ENCODE measurements around the gene CTDSPL.

Gene CTDSPL

GRCh38 chr3:38011111-38011510, 149.4 kb downstream of the CTDSPL start:
- Histone ChIP-seq H3K79me2 (ENCODE audit: control insufficient read depth, insufficient read depth, low read length, unreplicated experiment) (no peaks in the 10 kb centered on the region), H3K4me1 (ENCODE audit: control insufficient read depth, insufficient read depth, low read length, unreplicated experiment) (no peaks in the 10 kb centered on the region), H3K27me3 (ENCODE audit: insufficient read depth, low read length) (no peaks in the 10 kb centered on the region), H3K4me3 (ENCODE audit: low read depth, low read length) (no peak overlapping the region), H3K36me3 (ENCODE audit: insufficient read depth, low read length) (peaks cover 18% of the 10 kb centered on the region), H3K27ac (ENCODE audit: low read depth, low read length) (no peak overlapping the region), H2AFZ (ENCODE audit: low read length, unreplicated experiment) (no peak overlapping the region)

GRCh38 chr3:38015485-38015884, 153.8 kb downstream of the CTDSPL start:
- H3K4me3 ChIP-seq (ENCODE audit: low read depth, low read length) = no peak overlapping the region
- no peak overlapping the region for H2AFZ ChIP-seq (ENCODE audit: low read length, unreplicated experiment)

GRCh38 chr3:38015984-38016383, 154.3 kb downstream of the CTDSPL start:
- Histone ChIP-seq H3K36me3 (ENCODE audit: insufficient read depth, low read length) (peaks cover 21% of the 10 kb centered on the region), H3K79me2 (ENCODE audit: control insufficient read depth, insufficient read depth, low read length, unreplicated experiment) (no peaks in the 10 kb centered on the region), H3K27ac (ENCODE audit: low read depth, low read length) (no peak overlapping the region), H3K4me3 (ENCODE audit: low read depth, low read length) (no peak overlapping the region), H2AFZ (ENCODE audit: low read length, unreplicated experiment) (no peak overlapping the region), H3K4me1 (ENCODE audit: control insufficient read depth, insufficient read depth, low read length, unreplicated experiment) (no peaks in the 10 kb centered on the region), H3K27me3 (ENCODE audit: insufficient read depth, low read length) (no peaks in the 10 kb centered on the region)

More at GRCh38 chr3:38015485-38015884, 153.8 kb downstream of the CTDSPL start:
- H3K27ac ChIP-seq (ENCODE audit: low read depth, low read length) = no peak overlapping the region
- no peaks in the 10 kb centered on the region for H3K79me2 ChIP-seq (ENCODE audit: control insufficient read depth, insufficient read depth, low read length, unreplicated experiment)
- H3K4me1 ChIP-seq (ENCODE audit: control insufficient read depth, insufficient read depth, low read length, unreplicated experiment) = no peaks in the 10 kb centered on the region
- H3K27me3 ChIP-seq (ENCODE audit: insufficient read depth, low read length) = no peaks in the 10 kb centered on the region
- peaks cover 21% of the 10 kb centered on the region for H3K36me3 ChIP-seq (ENCODE audit: insufficient read depth, low read length)

GRCh38 chr3:38016410-38016809, 154.7 kb downstream of the CTDSPL start:
- Histone ChIP-seq H3K27ac (ENCODE audit: low read depth, low read length) (no peak overlapping the region), H3K4me1 (ENCODE audit: control insufficient read depth, insufficient read depth, low read length, unreplicated experiment) (no peaks in the 10 kb centered on the region), H3K27me3 (ENCODE audit: insufficient read depth, low read length) (no peaks in the 10 kb centered on the region), H3K36me3 (ENCODE audit: insufficient read depth, low read length) (peaks cover 21% of the 10 kb centered on the region), H3K4me3 (ENCODE audit: low read depth, low read length) (no peak overlapping the region), H3K79me2 (ENCODE audit: control insufficient read depth, insufficient read depth, low read length, unreplicated experiment) (no peaks in the 10 kb centered on the region), H2AFZ (ENCODE audit: low read length, unreplicated experiment) (no peak overlapping the region)

GRCh38 chr3:38016847-38017444, 155.3 kb downstream of the CTDSPL start:
- no peaks in the 10 kb centered on the region for H3K27me3 ChIP-seq (ENCODE audit: insufficient read depth, low read length)

GRCh38 chr3:38017445-38018295, 156.0 kb downstream of the CTDSPL start:
- H3K79me2 ChIP-seq (ENCODE audit: control insufficient read depth, insufficient read depth, low read length, unreplicated experiment) = no peaks in the 10 kb centered on the region
- no peak overlapping the region for H2AFZ ChIP-seq (ENCODE audit: low read length, unreplicated experiment)
- peaks cover 21% of the 10 kb centered on the region for H3K36me3 ChIP-seq (ENCODE audit: insufficient read depth, low read length)
- no peak overlapping the region for H3K4me3 ChIP-seq (ENCODE audit: low read depth, low read length)
- H3K4me1 ChIP-seq (ENCODE audit: control insufficient read depth, insufficient read depth, low read length, unreplicated experiment) = no peaks in the 10 kb centered on the region
- H3K27ac ChIP-seq (ENCODE audit: low read depth, low read length) = no peak overlapping the region
- no peaks in the 10 kb centered on the region for H3K27me3 ChIP-seq (ENCODE audit: insufficient read depth, low read length)

More at GRCh38 chr3:38016847-38017444, 155.3 kb downstream of the CTDSPL start:
- Histone ChIP-seq H3K79me2 (ENCODE audit: control insufficient read depth, insufficient read depth, low read length, unreplicated experiment) (no peaks in the 10 kb centered on the region), H3K36me3 (ENCODE audit: insufficient read depth, low read length) (peaks cover 21% of the 10 kb centered on the region), H3K27ac (ENCODE audit: low read depth, low read length) (no peak overlapping the region), H3K4me1 (ENCODE audit: control insufficient read depth, insufficient read depth, low read length, unreplicated experiment) (no peaks in the 10 kb centered on the region), H3K4me3 (ENCODE audit: low read depth, low read length) (no peak overlapping the region), H2AFZ (ENCODE audit: low read length, unreplicated experiment) (no peak overlapping the region)

GRCh38 chr3:38018296-38019266, 156.9 kb downstream of the CTDSPL start:
- H3K4me1 ChIP-seq (ENCODE audit: control insufficient read depth, insufficient read depth, low read length, unreplicated experiment) = no peaks in the 10 kb centered on the region
- H3K27ac ChIP-seq (ENCODE audit: low read depth, low read length) = no peak overlapping the region
- no peak overlapping the region for H3K4me3 ChIP-seq (ENCODE audit: low read depth, low read length)
- no peaks in the 10 kb centered on the region for H3K27me3 ChIP-seq (ENCODE audit: insufficient read depth, low read length)
- no peaks in the 10 kb centered on the region for H3K79me2 ChIP-seq (ENCODE audit: control insufficient read depth, insufficient read depth, low read length, unreplicated experiment)
- H2AFZ ChIP-seq (ENCODE audit: low read length, unreplicated experiment) = no peak overlapping the region
- peaks cover 21% of the 10 kb centered on the region for H3K36me3 ChIP-seq (ENCODE audit: insufficient read depth, low read length)

- Histone ChIP-seq H3K4me1 (ENCODE audit: control insufficient read depth, insufficient read depth, low read length, unreplicated experiment) (no peaks in the 10 kb centered on the region), H3K27ac (ENCODE audit: low read depth, low read length) (no peak overlapping the region), H3K27me3 (ENCODE audit: insufficient read depth, low read length) (no peaks in the 10 kb centered on the region), H3K4me3 (ENCODE audit: low read depth, low read length) (no peak overlapping the region), H3K36me3 (ENCODE audit: insufficient read depth, low read length) (peaks cover 20% of the 10 kb centered on the region), H2AFZ (ENCODE audit: low read length, unreplicated experiment) (no peak overlapping the region), H3K79me2 (ENCODE audit: control insufficient read depth, insufficient read depth, low read length, unreplicated experiment) (no peaks in the 10 kb centered on the region)
Observed at GRCh38 chr3:38019658-38020341, 158.1 kb downstream of the CTDSPL start.

GRCh38 chr3:38020342-38020726, 158.7 kb downstream of the CTDSPL start:
- H3K79me2 ChIP-seq (ENCODE audit: control insufficient read depth, insufficient read depth, low read length, unreplicated experiment) = no peaks in the 10 kb centered on the region
- no peaks in the 10 kb centered on the region for H3K27me3 ChIP-seq (ENCODE audit: insufficient read depth, low read length)
- no peak overlapping the region for H2AFZ ChIP-seq (ENCODE audit: low read length, unreplicated experiment)
- H3K4me3 ChIP-seq (ENCODE audit: low read depth, low read length) = no peak overlapping the region
- no peak overlapping the region for H3K27ac ChIP-seq (ENCODE audit: low read depth, low read length)
- peaks cover under 1% of the 10 kb centered on the region for H3K4me1 ChIP-seq (ENCODE audit: control insufficient read depth, insufficient read depth, low read length, unreplicated experiment)
- H3K36me3 ChIP-seq (ENCODE audit: insufficient read depth, low read length) = peaks cover 15% of the 10 kb centered on the region; the same call in 1 of the 2 replicates

GRCh38 chr3:38021196-38021595, 159.5 kb downstream of the CTDSPL start:
- Histone ChIP-seq H3K4me1 (ENCODE audit: control insufficient read depth, insufficient read depth, low read length, unreplicated experiment) (peaks cover 6% of the 10 kb centered on the region), H3K27ac (ENCODE audit: low read depth, low read length) (no peak overlapping the region), H2AFZ (ENCODE audit: low read length, unreplicated experiment) (no peak overlapping the region), H3K79me2 (ENCODE audit: control insufficient read depth, insufficient read depth, low read length, unreplicated experiment) (no peaks in the 10 kb centered on the region), H3K27me3 (ENCODE audit: insufficient read depth, low read length) (no peaks in the 10 kb centered on the region), H3K36me3 (ENCODE audit: insufficient read depth, low read length) (peaks cover 6% of the 10 kb centered on the region; the same call in 1 of the 2 replicates), H3K4me3 (ENCODE audit: low read depth, low read length) (no peak overlapping the region)

All from ACC112 (cell line).